HG03520 (cell line): Measurements from ENCODE around the gene SPACDR.
A peak's percentile ranks its signal among the peaks of the same experiment; 100 is the strongest.

Experiments used
- ATAC-seq: cut with Tn5 transposase; IDR thresholded peaks from one replicate; pipeline ENCODE4 v1.9.1; 2021; ENCODE audit warnings: mild to moderate bottlenecking, moderate library complexity; ENCODE audit not compliant: unreplicated experiment

Gene SPACDR

GRCh38 chr7:100437150-100438100 lies 26.6 kb downstream of the SPACDR start:
- ATAC-seq: no peak

- peak; percentile 22 for ATAC-seq
Observed at GRCh38 chr7:100435401-100436304, 28.4 kb downstream of the SPACDR start.

GRCh38 chr7:100434297-100435144 lies 29.5 kb downstream of the SPACDR start:
- no peak for ATAC-seq

- no peak for ATAC-seq
Observed at GRCh38 chr7:100433592-100434296, 30.3 kb downstream of the SPACDR start.

GRCh38 chr7:100433276-100433591 lies 30.8 kb downstream of the SPACDR start:
- ATAC-seq: no peak

GRCh38 chr7:100432621-100433275 lies 31.3 kb downstream of the SPACDR start:
- ATAC-seq: no peak

- no peak for ATAC-seq
Observed at GRCh38 chr7:100432053-100432452, 32.0 kb downstream of the SPACDR start.

GRCh38 chr7:100431286-100431735 lies 32.7 kb downstream of the SPACDR start:
- no peak for ATAC-seq

GRCh38 chr7:100430493-100431285 lies 33.4 kb downstream of the SPACDR start:
- ATAC-seq: no peak

GRCh38 chr7:100429637-100430492 lies 34.2 kb downstream of the SPACDR start, which contains the start of gene MEPCE:
MEPCE (plus strand) TSS chr7:100429831; CDS start chr7:100430019, 188 bp downstream.
- ATAC-seq: peak; percentile 32

- ATAC-seq: peak; percentile 34
Observed at GRCh38 chr7:100428967-100429636, 35.0 kb downstream of the SPACDR start.

- peak; percentile 39 for ATAC-seq
Observed at GRCh38 chr7:100428199-100428966, 35.7 kb downstream of the SPACDR start, which contains the start of gene ZCWPW1. ZCWPW1 (minus strand) TSS chr7:100428703; CDS start chr7:100420649, 8,054 bp downstream.

- no peak for ATAC-seq
Observed at GRCh38 chr7:100427762-100428198, 36.3 kb downstream of the SPACDR start.

- no peak for ATAC-seq
Observed at GRCh38 chr7:100426516-100426915, 37.5 kb downstream of the SPACDR start.

- ATAC-seq: no peak
Observed at GRCh38 chr7:100425347-100425746, 38.7 kb downstream of the SPACDR start.

GRCh38 chr7:100423315-100423714 lies 40.7 kb downstream of the SPACDR start:
- ATAC-seq: no peak
